Body of pancreas (tissue), 4 donors: Measurements from ENCODE around the gene TBX18.

Experiments used
- CTCF ChIP-seq, 7 experiments: fragments of 450-650 bp in 4 of 7; fragments of 200-600 bp in 3 of 7; sonication (generic) in 3 of 7; IDR thresholded peaks; one replicate each; pipeline ENCODE4 v1.5.1; 2016 to 2019; ENCODE audit warnings: antibody characterized with exemption in 7 of 7
- POLR2A ChIP-seq, 3 donors: fragments of 450-650 bp; IDR thresholded peaks; one replicate each; pipeline ENCODE4 v1.6.1; 2016; ENCODE audit warnings: antibody characterized with exemption in 3 of 3, mild to moderate bottlenecking in 2 of 3

- no peak for TF ChIP-seq CTCF (IDR thresholded peaks at IDR 0.05)
- TF ChIP-seq POLR2A (IDR thresholded peaks at IDR 0.05), result no peak
Observed at GRCh38 chr6:84779380-84779779, 15.0 kb upstream of the TBX18 start.
